D721Med (cell line): Measurements from ENCODE around the gene TRAPPC2L.
A peak's percentile ranks its signal among the peaks of the same experiment; 100 is the strongest.

Experiments used
- DNase-seq: peaks from one replicate; pipeline ENCODE4 v3.0.0; 2011; ENCODE audit warnings: low spot score; ENCODE audit not compliant: insufficient read length
- FAIRE-seq: peaks from 2 replicates; lab custom pipeline; 2011; peaks lifted over from hg19 to GRCh38; lab: Jason Lieb, UNC
- TF ChIP-seq, protein P1 (sequence below): IDR thresholded peaks from 2 replicates; pipeline ENCODE4 v1.5.1; 2012; ENCODE audit warnings: mild to moderate bottlenecking, control low read depth; ENCODE audit not compliant: insufficient read depth; ENCODE audit errors: missing control alignments

The TRAPPC2L gene

DNA sequence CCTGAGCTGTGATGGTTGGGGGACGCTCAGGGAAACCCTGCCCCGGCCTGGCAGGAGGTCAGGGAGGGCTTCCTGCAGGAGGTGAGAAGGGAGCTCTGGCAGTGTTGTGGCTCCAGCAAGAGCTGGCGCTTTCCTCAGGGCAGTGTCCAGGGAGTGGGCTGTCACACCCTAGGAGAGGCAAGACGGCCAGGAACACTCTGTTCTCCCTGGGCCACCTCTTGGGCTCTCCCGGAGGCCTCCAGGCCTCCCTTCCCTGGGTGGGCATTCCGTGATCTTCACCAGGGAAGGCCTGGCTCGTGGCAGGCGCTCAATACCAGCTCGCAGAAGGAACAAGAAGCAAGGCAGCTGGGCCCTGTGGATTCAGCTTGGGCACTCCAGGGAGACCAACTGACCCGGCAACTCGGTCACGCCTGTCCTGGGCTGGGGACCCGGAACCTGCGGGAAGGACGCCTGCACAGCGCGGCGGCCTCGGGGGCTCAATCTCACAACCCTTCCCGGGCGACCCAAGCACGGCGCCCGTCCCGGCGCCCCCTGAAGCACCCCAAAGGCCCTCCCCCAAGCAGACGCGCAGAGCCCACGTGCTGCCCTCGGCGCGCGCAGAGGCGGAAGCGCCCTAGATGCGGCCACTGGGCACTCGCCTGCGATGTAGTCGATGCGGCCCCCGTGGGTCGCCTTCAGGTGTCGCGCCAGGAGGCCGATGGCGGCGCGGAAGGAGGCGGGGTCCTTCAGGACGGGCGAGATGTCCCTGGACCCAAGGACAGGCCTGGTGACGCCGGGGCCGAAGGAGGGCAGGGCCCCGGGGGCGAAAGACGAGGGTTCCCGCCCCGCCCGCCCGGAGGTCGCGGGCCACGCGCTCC is 45.8 kb upstream of the TRAPPC2L start:
- no peak for FAIRE-seq
- DNase-seq = no peak
- TF ChIP-seq, protein P1, sequence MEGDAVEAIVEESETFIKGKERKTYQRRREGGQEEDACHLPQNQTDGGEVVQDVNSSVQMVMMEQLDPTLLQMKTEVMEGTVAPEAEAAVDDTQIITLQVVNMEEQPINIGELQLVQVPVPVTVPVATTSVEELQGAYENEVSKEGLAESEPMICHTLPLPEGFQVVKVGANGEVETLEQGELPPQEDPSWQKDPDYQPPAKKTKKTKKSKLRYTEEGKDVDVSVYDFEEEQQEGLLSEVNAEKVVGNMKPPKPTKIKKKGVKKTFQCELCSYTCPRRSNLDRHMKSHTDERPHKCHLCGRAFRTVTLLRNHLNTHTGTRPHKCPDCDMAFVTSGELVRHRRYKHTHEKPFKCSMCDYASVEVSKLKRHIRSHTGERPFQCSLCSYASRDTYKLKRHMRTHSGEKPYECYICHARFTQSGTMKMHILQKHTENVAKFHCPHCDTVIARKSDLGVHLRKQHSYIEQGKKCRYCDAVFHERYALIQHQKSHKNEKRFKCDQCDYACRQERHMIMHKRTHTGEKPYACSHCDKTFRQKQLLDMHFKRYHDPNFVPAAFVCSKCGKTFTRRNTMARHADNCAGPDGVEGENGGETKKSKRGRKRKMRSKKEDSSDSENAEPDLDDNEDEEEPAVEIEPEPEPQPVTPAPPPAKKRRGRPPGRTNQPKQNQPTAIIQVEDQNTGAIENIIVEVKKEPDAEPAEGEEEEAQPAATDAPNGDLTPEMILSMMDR = no peak

DNA sequence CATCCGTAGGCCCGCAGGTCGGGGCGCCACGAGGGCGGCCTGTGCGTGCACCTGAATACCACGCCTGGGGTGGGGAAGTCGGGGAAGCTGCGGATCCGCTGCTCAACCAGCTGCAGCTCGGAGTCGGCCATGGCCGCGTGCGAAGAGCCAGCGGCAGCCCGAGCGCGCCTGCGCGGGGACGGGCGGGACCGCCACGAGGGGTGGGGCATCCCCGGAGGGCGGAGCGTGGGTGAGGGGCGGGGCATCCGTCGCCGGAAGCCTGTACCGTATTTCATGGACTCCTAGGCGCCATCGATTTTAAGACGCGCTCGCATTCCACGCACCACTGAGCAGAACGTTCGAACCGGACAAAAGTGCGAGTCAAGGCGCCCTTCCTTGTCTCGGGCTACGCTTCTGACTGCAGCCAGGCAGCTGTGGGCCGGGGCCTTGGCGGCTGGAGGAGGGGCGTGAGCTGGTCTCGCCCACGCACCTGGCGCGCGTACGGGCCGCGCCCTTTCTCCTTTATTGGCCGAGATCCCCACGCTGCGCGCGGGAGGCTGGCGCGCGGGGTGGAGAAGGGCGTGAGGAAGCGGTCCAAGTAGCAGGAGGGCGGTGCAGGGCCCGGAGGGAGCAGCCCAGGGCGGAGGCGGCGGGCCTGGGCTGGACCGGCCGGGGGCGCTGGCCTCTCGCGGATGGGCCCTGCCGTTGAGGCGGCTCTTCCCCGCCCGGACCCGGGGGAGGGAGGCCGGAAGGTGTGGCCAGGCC is 45.0 kb upstream of the TRAPPC2L start, which contains the start of gene APRT:
APRT (minus strand) TSS at position 160 of the 744 bp plus-strand sequence; CDS start at position 131, 29 bp downstream.
- FAIRE-seq (no peak), DNase-seq (peak; percentile 48)
- TF ChIP-seq, protein P1 = peak; percentile 13

DNA sequence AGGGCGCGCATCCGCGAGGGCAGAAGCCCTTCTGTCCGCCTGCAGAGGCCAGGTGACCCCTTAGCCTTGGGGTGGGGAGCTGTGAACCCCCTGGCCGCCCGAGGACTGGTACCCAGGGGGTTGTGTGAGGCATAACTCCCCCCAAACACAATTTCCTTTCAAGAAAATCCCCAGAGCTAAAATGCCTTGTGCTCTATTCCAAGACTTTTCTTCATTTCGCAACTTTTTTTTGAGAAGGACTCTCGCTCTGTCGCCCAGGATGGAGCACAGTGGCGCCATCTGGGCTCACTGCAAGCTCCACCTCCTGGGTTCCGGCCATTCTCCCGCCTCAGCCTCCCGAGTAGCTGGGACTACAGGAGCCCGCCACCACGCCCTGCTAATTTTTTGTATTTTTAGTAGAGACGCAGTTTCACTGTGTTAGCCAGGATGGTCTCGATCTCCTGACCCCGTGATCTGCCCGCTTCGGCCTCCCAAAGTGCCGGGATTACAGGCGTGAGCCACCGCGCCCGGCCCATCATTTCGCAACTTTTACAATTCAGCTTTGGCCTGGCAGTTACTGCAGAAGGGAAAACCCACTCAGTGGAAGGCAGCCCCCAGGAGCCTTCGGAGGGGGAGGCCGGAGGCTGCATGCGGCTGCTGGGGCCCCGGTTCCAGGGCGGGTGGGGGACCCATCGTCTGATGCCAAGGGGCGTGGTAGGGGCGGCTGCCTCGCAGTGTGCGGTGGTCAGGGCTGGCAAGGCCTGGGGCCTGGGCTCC is 44.2 kb upstream of the TRAPPC2L start:
- FAIRE-seq = no peak
- TF ChIP-seq, protein P1 = peak; percentile 5
- no peak for DNase-seq

DNA sequence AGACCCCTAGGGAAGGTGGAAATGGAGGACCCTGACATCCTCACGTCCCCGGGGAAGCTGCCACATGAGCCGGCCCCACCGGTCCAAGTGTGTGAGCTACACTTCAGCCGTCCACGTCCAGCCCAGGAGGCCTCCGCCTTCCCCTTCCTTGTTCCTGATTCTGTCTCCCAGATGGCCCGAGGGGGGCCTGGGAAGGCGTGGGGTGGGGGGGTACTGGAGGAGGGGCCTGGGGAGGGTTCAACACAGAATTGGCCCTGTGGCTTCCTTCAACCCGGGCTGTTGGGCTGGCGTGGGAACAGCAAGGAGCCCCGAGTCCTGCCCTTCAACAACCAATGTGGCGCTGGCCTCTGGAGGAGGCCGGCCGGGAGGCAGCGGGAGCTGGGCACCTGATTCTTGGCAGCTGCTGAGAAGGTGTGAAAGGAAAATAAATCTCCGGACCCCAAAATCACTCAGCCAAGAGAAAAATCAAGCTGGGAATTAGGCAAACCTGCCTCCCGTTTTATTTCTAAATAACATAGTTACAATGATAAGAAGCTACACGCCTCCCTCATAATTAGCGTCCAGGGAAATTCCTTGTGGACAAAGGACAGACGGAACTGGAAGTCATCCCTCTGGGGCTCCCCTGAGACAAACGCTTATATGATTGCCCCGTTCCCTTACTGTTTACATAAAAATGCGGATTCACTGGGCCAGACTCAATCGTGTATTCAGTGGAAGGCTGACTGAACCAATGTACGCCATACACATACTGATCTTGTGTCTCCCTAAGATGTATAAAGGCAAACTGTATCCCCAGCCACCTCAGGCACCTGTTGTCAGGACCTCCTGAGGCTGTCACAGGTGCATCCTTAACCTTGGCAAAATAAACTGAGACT is 43.4 kb upstream of the TRAPPC2L start:
- FAIRE-seq (no peak), DNase-seq (no peak)
- TF ChIP-seq, protein P1 = no peak

DNA sequence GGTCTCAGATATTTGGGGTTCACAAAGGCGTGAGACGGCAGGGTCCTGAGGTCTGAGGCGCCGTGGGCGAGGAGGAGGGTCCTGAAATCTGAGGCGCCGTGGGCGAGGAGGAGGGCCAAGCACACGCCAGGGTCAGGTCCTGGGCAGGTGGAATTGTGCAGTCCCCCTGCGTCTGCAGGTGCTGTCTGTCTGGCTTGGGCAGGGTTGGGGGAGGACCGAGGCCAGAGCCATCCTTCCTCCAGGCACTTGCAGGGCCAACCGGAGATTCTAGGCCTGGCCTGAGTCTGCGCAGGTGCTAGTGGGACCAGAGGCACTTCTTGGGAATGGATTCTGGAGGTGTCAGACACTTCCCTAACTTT is 42.8 kb upstream of the TRAPPC2L start:
- no peak for DNase-seq
- TF ChIP-seq, protein P1 = no peak
- FAIRE-seq = no peak

DNA sequence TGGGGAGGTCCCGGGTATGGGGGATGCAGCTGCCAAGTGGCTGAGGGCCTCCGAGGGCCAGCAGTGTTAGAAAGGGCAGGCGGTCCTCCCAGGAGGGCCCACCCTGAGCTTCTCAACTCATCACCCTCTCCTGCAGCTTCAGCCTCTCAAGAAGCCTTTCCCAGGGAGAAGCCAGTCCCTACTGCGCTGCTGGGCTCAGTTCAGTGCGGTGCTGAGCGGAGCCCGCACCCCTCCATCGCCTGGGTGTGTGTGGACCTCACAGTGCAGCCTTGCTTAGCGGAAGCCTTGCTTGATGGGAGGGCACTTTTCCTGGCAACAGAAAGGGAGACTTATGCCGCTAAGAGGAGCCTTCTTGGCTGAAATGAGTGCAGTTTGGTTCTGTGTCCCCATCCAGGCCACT is 41.7 kb upstream of the TRAPPC2L start:
- TF ChIP-seq, protein P1 = no peak
- DNase-seq (no peak), FAIRE-seq (no peak)
